Ishikawa (cell line): ENCODE data around the gene RASGEF1C.

Source experiments
- RAD21 ChIP-seq: IDR thresholded peaks from 2 replicates; pipeline ENCODE4 v1.6.1; 2012; ENCODE audit warnings: low read depth
- TAF1 ChIP-seq: IDR thresholded peaks from 2 replicates; pipeline ENCODE4 v1.6.1; 2012; ENCODE audit warnings: low read depth, mild to moderate bottlenecking
- TCF12 ChIP-seq: IDR thresholded peaks from 2 replicates; pipeline ENCODE4 v1.6.1; 2012; ENCODE audit warnings: low read depth
- TF ChIP-seq, protein P1 (sequence below): IDR thresholded peaks from 2 replicates; pipeline ENCODE4 v1.6.1; 2012; ENCODE audit warnings: low read depth, mild to moderate bottlenecking
- TF ChIP-seq, protein P2 (sequence below): IDR thresholded peaks from 2 replicates; pipeline ENCODE4 v1.6.1; 2012

DNA sequence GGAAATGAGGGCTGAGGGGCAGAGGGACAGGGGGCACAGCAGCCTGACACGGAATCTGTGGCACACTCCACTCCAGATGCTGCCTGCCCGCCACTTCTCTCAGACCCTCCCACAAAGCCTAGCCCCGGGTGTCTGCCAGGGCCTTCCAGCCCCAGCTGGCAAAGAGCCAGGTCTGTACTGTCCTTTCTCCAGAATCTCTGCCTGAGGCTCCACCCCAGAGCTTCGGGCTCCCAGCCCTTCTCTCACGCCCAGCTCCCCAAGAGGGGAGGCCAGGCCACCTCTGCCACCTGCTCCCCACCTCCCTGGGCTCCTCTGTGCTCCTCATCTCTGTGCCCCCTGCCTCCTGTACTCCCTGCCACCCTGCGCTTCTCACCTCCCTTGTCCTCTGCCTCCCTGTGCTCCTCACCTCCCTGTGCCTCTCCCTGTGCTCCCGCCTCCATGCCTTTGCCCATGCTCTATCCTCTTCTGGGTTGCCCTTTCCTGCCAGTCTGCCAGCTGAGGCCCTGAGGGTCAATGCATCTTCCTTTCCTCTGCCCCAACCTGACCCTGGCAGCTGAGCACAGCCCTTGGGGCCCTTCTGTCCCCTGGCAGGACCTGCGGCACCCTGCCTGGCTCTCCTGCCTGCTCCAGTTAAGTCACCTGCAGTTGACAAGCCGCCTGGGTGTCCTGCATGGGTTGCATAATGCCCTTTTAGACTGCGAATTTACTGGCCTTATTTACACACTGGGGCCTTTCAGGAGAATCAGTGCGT lies 36.4 kb downstream of the RASGEF1C start:
- no peak for TF ChIP-seq TCF12
- TF ChIP-seq, protein P1, sequence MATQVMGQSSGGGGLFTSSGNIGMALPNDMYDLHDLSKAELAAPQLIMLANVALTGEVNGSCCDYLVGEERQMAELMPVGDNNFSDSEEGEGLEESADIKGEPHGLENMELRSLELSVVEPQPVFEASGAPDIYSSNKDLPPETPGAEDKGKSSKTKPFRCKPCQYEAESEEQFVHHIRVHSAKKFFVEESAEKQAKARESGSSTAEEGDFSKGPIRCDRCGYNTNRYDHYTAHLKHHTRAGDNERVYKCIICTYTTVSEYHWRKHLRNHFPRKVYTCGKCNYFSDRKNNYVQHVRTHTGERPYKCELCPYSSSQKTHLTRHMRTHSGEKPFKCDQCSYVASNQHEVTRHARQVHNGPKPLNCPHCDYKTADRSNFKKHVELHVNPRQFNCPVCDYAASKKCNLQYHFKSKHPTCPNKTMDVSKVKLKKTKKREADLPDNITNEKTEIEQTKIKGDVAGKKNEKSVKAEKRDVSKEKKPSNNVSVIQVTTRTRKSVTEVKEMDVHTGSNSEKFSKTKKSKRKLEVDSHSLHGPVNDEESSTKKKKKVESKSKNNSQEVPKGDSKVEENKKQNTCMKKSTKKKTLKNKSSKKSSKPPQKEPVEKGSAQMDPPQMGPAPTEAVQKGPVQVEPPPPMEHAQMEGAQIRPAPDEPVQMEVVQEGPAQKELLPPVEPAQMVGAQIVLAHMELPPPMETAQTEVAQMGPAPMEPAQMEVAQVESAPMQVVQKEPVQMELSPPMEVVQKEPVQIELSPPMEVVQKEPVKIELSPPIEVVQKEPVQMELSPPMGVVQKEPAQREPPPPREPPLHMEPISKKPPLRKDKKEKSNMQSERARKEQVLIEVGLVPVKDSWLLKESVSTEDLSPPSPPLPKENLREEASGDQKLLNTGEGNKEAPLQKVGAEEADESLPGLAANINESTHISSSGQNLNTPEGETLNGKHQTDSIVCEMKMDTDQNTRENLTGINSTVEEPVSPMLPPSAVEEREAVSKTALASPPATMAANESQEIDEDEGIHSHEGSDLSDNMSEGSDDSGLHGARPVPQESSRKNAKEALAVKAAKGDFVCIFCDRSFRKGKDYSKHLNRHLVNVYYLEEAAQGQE: no peak
- no peak for TF ChIP-seq RAD21
- TF ChIP-seq, protein P2, sequence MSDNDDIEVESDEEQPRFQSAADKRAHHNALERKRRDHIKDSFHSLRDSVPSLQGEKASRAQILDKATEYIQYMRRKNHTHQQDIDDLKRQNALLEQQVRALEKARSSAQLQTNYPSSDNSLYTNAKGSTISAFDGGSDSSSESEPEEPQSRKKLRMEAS: no peak
- TF ChIP-seq TAF1: no peak
